GM12878 (cell line): ENCODE measurements around the gene SORT1. TPM values are rescaled to one million over a fixed set of nuclear protein-coding genes. Genes with fewer than 3 reads are reported as not detected.

Experiments
- ATAC-seq: fragments of 200-7000 bp; cut with Tn5 transposase; 3 replicates; pipeline ENCODE4 v1.9.1; 2020; ENCODE audit warnings: mild to moderate bottlenecking, moderate library complexity
- BruUV-seq: library from RNA; stranded (reverse); fragments of 400-500 nt; replicated peaks from 2 replicates; lab custom pipeline; 2021; lab: Mats Ljungman, UMichigan
- CTCF ChIA-PET: fragments of 300-600 bp; sonication (Branson Sonifier 250); formaldehyde crosslinking; extraction: SDS; loops from one replicate; lab custom pipeline; 2021; ENCODE audit warnings: inconsistent platforms; lab: Yijun Ruan, JAX
- POLR2A ChIA-PET: fragments of 350-600 bp; formaldehyde crosslinking; extraction: SDS; loops from one replicate; lab custom pipeline; 2021; ENCODE audit warnings: inconsistent platforms; lab: Charles Lee
- RAD21 ChIA-PET: fragments of 300-600 bp; sonication (Branson Sonifier 250); formaldehyde crosslinking; loops from one replicate; lab custom pipeline; 2023; ENCODE audit warnings: antibody characterized with exemption; ENCODE audit not compliant: unreplicated experiment; lab: Charles Lee
- SMC1A ChIA-PET: fragments of 300-600 bp; sonication (Branson Sonifier 250); formaldehyde crosslinking; loops from one replicate; lab custom pipeline; 2023; ENCODE audit not compliant: unreplicated experiment, uncharacterized antibody; lab: Charles Lee
- DNase-seq: peaks from one replicate; pipeline ENCODE4 v3.0.0-alpha.2; 2011; ENCODE audit warnings: low read depth, low spot score
- FAIRE-seq: peaks from 3 replicates; lab custom pipeline; 2011; peaks lifted over from hg19 to GRCh38; lab: Jason Lieb, UNC
- H2AFZ ChIP-seq: 2 replicates; pipeline ENCODE4 v1.6.0; 2011; ENCODE audit warnings: low read depth, low read length, control low read depth; ENCODE audit not compliant: control insufficient read depth
- H3K27ac ChIP-seq: 2 replicates; pipeline ENCODE4 v1.5.1; 2011; ENCODE audit warnings: control low read depth; ENCODE audit not compliant: control insufficient read depth, insufficient read depth
- H3K27me3 ChIP-seq, 2 experiments: replicated peaks in 1 of 2; 2 replicates each; pipeline versions ENCODE4 v1.6.0 to v1.6.1; 2011; ENCODE audit warnings: low read length in 1 of 2; ENCODE audit not compliant: control insufficient read depth in 2 of 2, insufficient read depth in 2 of 2
- H3K36me3 ChIP-seq, 2 experiments: 2 replicates each; pipeline ENCODE4 v1.5.1; 2011; ENCODE audit warnings: low read length in 1 of 2; ENCODE audit not compliant: control insufficient read depth in 2 of 2, insufficient read depth in 2 of 2
- H3K4me1 ChIP-seq: 2 replicates; pipeline ENCODE4 v1.6.1; 2011; ENCODE audit warnings: mild to moderate bottlenecking, low read length, moderate library complexity, mixed read lengths; ENCODE audit not compliant: control insufficient read depth, insufficient read depth
- H3K4me2 ChIP-seq: 2 replicates; pipeline ENCODE4 v1.6.0; 2011; ENCODE audit warnings: control low read depth; ENCODE audit not compliant: control insufficient read depth, insufficient read depth
- H3K4me3 ChIP-seq: fragments of 200-600 bp; sonication (generic); 2 replicates; pipeline ENCODE4 v1.5.1; 2016
- H3K79me2 ChIP-seq: 2 replicates; pipeline ENCODE4 v1.6.0; 2011; ENCODE audit warnings: low read length; ENCODE audit not compliant: control insufficient read depth, insufficient read depth
- H3K9ac ChIP-seq: 2 replicates; pipeline ENCODE4 v1.8.0; 2011; ENCODE audit warnings: low read length, control low read depth, mixed read lengths; ENCODE audit not compliant: control insufficient read depth, insufficient read depth
- H3K9me3 ChIP-seq: replicated peaks from 3 replicates; pipeline ENCODE4 v1.5.1; 2011; ENCODE audit warnings: mild to moderate bottlenecking, low read length; ENCODE audit not compliant: control insufficient read depth, insufficient read depth
- H4K20me1 ChIP-seq: 2 replicates; pipeline ENCODE4 v1.6.0; 2011; ENCODE audit not compliant: control insufficient read depth, insufficient read depth
- BACH1 ChIP-seq: fragments of 450-650 bp; IDR thresholded peaks from 2 replicates; pipeline ENCODE4 v1.6.1; 2017; ENCODE audit warnings: mild to moderate bottlenecking, borderline replicate concordance
- EZH2 ChIP-seq: IDR thresholded peaks from 2 replicates; pipeline ENCODE4 v1.6.1; 2012; ENCODE audit warnings: low read depth, mild to moderate bottlenecking, control low read depth, inconsistent platforms, low read length, borderline replicate concordance; ENCODE audit not compliant: control insufficient read depth
- JUND ChIP-seq: IDR thresholded peaks from 2 replicates; pipeline ENCODE4 v1.6.1; 2012; ENCODE audit warnings: low read depth, mild to moderate bottlenecking, low read length, improper control_type of control experiment, moderate library complexity
- NR2F1 ChIP-seq: fragments of 450-650 bp; conservative IDR thresholded peaks from 2 replicates; pipeline ENCODE4 v1.6.1; 2017; ENCODE audit warnings: mild to moderate bottlenecking
- WGBS: methylation state at CpG from one replicate; pipeline ENCODE4 v1.1.6; 2016; ENCODE audit warnings: low lambda C conversion rate; ENCODE audit not compliant: insufficient replicate concordance, insufficient coverage; ENCODE audit errors: missing lambda C conversion rate; 5-methylcytosine and 5-hydroxymethylcytosine counted together
- in situ Hi-C: fragments of 300-500 bp; cut with MboI; formaldehyde crosslinking; loops from 9 replicates; pipeline ENCODE4 v1.14.3; 2018; ENCODE audit warnings: mixed read lengths
- intact Hi-C: fragments of 100-400 bp; cut with micrococcal nuclease; formaldehyde crosslinking; loops from one replicate; pipeline ENCODE4 v1.14.2; 2022; ENCODE audit not compliant: unreplicated experiment
- polyA plus RNA-seq, 11 experiments: library from polyadenylated mRNA; depleted of rRNA in 4 of 11; unstranded in 6 of 11; stranded (reverse) in 5 of 11; fragments of >200 nt; fragmentation: Nextera tagmentation in 4 of 11; fragmentation: Illumina TruSeq in 1 of 11; extraction: Ambion mirVana in 4 of 11; extraction: Trizol in 1 of 11; gene quantifications; 1 replicate in 1 of 11; 2 replicates in 10 of 11; pipeline versions ENCODE4 v1.2.1 to v1.2.3, GENCODE V29; 2011 to 2016; ENCODE audit warnings: inconsistent platforms in 2 of 11, missing spikeins in 2 of 11, low read depth in 1 of 11
- total RNA-seq, 4 experiments: library from RNA; depleted of rRNA in 3 of 4; stranded (reverse); fragments of >200 nt in 3 of 4; fragmentation: Illumina TruSeq in 1 of 4; extraction: Trizol in 1 of 4; gene quantifications; 2 replicates each; pipeline versions ENCODE4 v1.2.1 to v1.2.3, GENCODE V29; 2013 to 2021
- TF ChIP-seq, protein P1 (sequence below): fragments of 450-650 bp; IDR thresholded peaks from 2 replicates; pipeline ENCODE4 v1.6.1; 2014; ENCODE audit warnings: mild to moderate bottlenecking
- TF ChIP-seq, protein P2 (sequence below): IDR thresholded peaks from 2 replicates; pipeline ENCODE4 v1.6.1; 2011; ENCODE audit warnings: mild to moderate bottlenecking, low read depth, low read length, moderate library complexity; ENCODE audit not compliant: insufficient replicate concordance

The SORT1 gene
- total and polyA plus RNA-seq, 10 of the 15 experiments (the other 5 are each of a cell fraction or from before 2014, with no cell fraction given), result 0.06 to 1.9 (median 0.33) TPM; not detected in 1

- intact Hi-C loops (loop anchor here (10.0 kb wide), 1 partner anchor 276 kb away; the partner anchor contains the start of gene ELAPOR1), in situ Hi-C loops (no loop called here)
- peaks cover under 1% of the 10 kb centered on the region in 2 experiments; a peak in 2 of 4 replicates for H3K27me3 ChIP-seq
- peak overlapping the region; percentile 85 for H3K4me2 ChIP-seq
- CTCF ChIA-PET, result interaction anchor here (0.7 to 4.4 kb wide), 10 partner anchors 9 to 190 kb away, joined by 3 to 33 read pairs (median 5); partner anchors contain the start of genes GNAI3 and PSRC1
- BruUV-seq, result no TSS peak
- peaks cover 27% of the 10 kb centered on the region for H3K4me1 ChIP-seq
- H3K9ac ChIP-seq, result peak overlapping the region; percentile 38; the same call in 1 of the 2 replicates
- peak overlapping the region; percentile 26 for H3K4me3 ChIP-seq
- DNase-seq (no peak), ATAC-seq (no peak), FAIRE-seq (no peak)
- SMC1A ChIA-PET, result interaction anchor here (0.7 to 1.8 kb wide), 5 partner anchors 12 to 142 kb away, joined by 3 to 7 read pairs (median 3); no protein-coding TSS in a partner anchor
- RAD21 ChIA-PET, result interaction anchor here (0.8 to 2.3 kb wide), 7 partner anchors 10 to 142 kb away, joined by 3 to 8 read pairs (median 4); partner anchors contain the start of gene PSRC1
- H3K36me3 ChIP-seq, result no peaks in the 10 kb centered on the region
- POLR2A ChIA-PET, result interaction anchor here (1.0 to 1.2 kb wide), 3 partner anchors 12 to 291 kb away, joined by 3 read pairs; partner anchors contain the start of gene SARS1
- WGBS, result 0% methylated on average over 3 of the region's 3 CpGs
- H3K9me3 ChIP-seq, result no peaks in the 10 kb centered on the region
- peak overlapping the region; percentile 63 for H3K27ac ChIP-seq
- no peak overlapping the region for H2AFZ ChIP-seq
- TF ChIP-seq, protein P1, sequence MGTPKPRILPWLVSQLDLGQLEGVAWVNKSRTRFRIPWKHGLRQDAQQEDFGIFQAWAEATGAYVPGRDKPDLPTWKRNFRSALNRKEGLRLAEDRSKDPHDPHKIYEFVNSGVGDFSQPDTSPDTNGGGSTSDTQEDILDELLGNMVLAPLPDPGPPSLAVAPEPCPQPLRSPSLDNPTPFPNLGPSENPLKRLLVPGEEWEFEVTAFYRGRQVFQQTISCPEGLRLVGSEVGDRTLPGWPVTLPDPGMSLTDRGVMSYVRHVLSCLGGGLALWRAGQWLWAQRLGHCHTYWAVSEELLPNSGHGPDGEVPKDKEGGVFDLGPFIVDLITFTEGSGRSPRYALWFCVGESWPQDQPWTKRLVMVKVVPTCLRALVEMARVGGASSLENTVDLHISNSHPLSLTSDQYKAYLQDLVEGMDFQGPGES, result no peak
- no peak for TF ChIP-seq BACH1
- no peak for TF ChIP-seq EZH2
- TF ChIP-seq, protein P2, sequence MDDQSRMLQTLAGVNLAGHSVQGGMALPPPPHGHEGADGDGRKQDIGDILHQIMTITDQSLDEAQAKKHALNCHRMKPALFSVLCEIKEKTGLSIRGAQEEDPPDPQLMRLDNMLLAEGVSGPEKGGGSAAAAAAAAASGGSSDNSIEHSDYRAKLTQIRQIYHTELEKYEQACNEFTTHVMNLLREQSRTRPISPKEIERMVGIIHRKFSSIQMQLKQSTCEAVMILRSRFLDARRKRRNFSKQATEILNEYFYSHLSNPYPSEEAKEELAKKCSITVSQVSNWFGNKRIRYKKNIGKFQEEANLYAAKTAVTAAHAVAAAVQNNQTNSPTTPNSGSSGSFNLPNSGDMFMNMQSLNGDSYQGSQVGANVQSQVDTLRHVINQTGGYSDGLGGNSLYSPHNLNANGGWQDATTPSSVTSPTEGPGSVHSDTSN, result no peak
- no peak for TF ChIP-seq JUND
- no peak for TF ChIP-seq NR2F1
- no peaks in the 10 kb centered on the region for H3K79me2 ChIP-seq
- H4K20me1 ChIP-seq, result no peaks in the 10 kb centered on the region
Observed at GRCh38 chr1:109391157-109391556, 6.6 kb downstream of the SORT1 start.
